SH-SY5Y (cell line): ENCODE measurements around the gene CORO2B.

Experiments
- GATA2 ChIP-seq: IDR thresholded peaks from 2 replicates; pipeline ENCODE4 v1.6.1; 2011; ENCODE audit warnings: mild to moderate bottlenecking, low read depth, low read length
- GATA3 ChIP-seq: IDR thresholded peaks from 2 replicates; pipeline ENCODE4 v1.6.1; 2011; ENCODE audit warnings: low read depth, mild to moderate bottlenecking, low read length, moderate library complexity

DNA sequence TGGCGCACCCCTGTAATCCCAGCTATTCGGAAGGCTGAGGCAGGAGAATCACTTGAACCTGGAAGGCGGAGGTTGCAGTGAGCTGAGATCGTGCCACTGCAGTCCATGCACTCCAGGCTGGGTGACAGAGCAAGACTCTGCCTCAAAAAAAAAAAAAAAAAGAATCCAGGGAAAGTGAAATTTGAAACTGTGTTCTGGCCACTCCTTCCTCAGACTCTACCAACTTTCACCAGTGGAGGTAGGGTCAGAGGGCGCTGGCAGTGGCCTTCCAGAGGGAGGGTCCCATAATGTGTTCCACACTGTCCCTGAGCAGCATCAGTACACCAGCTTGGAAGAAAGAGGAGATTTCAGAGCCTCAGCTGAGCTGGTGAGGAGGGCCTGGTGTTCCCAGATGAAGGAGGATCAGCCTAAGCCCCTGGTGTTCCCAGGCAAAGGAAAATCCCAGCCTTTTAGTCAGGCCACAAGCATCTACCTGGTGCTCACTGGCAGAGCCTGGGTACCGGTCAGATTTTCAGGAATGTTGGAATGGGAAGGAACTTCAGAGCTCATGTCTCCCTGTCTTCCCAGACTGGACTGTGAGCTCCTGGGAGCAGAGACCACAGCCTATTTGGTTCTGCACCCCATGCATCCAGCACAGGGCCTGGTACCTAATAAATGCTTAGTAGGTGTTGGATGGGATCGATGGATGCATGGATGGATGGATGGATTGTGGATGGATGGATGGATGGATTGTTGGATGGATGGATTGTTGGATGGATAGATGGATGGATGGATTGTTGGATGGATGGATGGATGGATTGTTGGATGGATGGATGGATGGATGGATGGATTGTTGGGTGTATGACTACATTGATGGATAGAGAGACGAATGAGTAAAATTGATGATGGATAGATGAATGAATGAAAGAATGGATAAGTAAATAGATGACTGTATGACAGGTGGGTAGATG is 117.9 kb downstream of the CORO2B start:
- no peak for TF ChIP-seq GATA2
- no peak for TF ChIP-seq GATA3
